MCF 10A (cell line): ENCODE measurements around the gene SALL3. TPM values are rescaled to one million over a fixed set of nuclear protein-coding genes. Genes with fewer than 3 reads are reported as not detected.

ENCODE experiments used
- BruUV-seq: library from RNA; stranded (reverse); fragments of 400-500 nt; replicated peaks from 2 replicates; lab custom pipeline; 2021; lab: Mats Ljungman, UMichigan
- CTCF ChIA-PET: fragments of 300-600 bp; sonication (Branson Sonifier 250); formaldehyde crosslinking; extraction: SDS; loops from one replicate; lab custom pipeline; 2021; ENCODE audit warnings: antibody characterized with exemption, inconsistent platforms; lab: Yijun Ruan, JAX
- POLR2A ChIA-PET: fragments of 300-600, 350-650 bp; sonication (Branson Sonifier 250); formaldehyde crosslinking; extraction: SDS; loops from one replicate; lab custom pipeline; 2020; ENCODE audit warnings: antibody characterized with exemption, inconsistent platforms; lab: Yijun Ruan, JAX
- DNase-seq: peaks from one replicate; pipeline ENCODE4 v3.0.0-alpha.2; 2018; ENCODE audit not compliant: unreplicated experiment
- H3K27ac Mint-ChIP-seq: one replicate; pipeline ENCODE4 v1.8.0; 2022; ENCODE audit warnings: mild to moderate bottlenecking, low read depth, mixed read lengths; ENCODE audit not compliant: unreplicated experiment
- H3K27me3 Mint-ChIP-seq: one replicate; pipeline ENCODE4 v1.8.0; 2022; ENCODE audit warnings: mixed read lengths; ENCODE audit not compliant: insufficient read depth, unreplicated experiment
- H3K36me3 Mint-ChIP-seq: one replicate; pipeline ENCODE4 v1.8.0; 2022; ENCODE audit warnings: mild to moderate bottlenecking, moderate library complexity, mixed read lengths; ENCODE audit not compliant: insufficient read depth, unreplicated experiment
- H3K4me1 Mint-ChIP-seq: one replicate; pipeline ENCODE4 v1.8.0; 2022; ENCODE audit warnings: mixed read lengths; ENCODE audit not compliant: insufficient read depth, unreplicated experiment
- H3K4me3 Mint-ChIP-seq: one replicate; pipeline ENCODE4 v1.8.0; 2022; ENCODE audit warnings: mild to moderate bottlenecking, moderate library complexity, mixed read lengths; ENCODE audit not compliant: unreplicated experiment
- H3K9me3 Mint-ChIP-seq: one replicate; pipeline ENCODE4 v1.8.0; 2022; ENCODE audit warnings: mixed read lengths; ENCODE audit not compliant: unreplicated experiment
- CTCF ChIP-seq: fragments of 200-600 bp; IDR thresholded peaks from one replicate; pipeline ENCODE4 v1.8.0; 2022; ENCODE audit warnings: antibody characterized with exemption, mild to moderate bottlenecking; ENCODE audit not compliant: unreplicated experiment
- intact Hi-C: fragments of 100-400 bp; cut with micrococcal nuclease; formaldehyde crosslinking; loops from 2 replicates; pipeline ENCODE4 v1.14.1; 2022
- total RNA-seq: library from RNA; stranded (reverse); gene quantifications from 2 replicates; pipeline ENCODE4 v1.2.3, GENCODE V29; 2022

SALL3 gene
- total RNA-seq, 1 experiment from 2014 or later = not detected

GRCh38 chr18:78993014-78993926 lies 13.7 kb downstream of the SALL3 start:
- ChIA-PET POLR2A (no interaction called here), CTCF (interaction anchor here (1.1 kb wide), 1 partner anchor 10 kb away, joined by 3 read pairs; no protein-coding TSS in a partner anchor)
- no TSS peak for BruUV-seq
- intact Hi-C loops = no loop called here
- Mint-ChIP-seq H3K36me3 (no peaks in the 10 kb centered on the region), H3K27me3 (no peaks in the 10 kb centered on the region), H3K27ac (no peak overlapping the region), H3K9me3 (no peaks in the 10 kb centered on the region), H3K4me1 (no peaks in the 10 kb centered on the region), H3K4me3 (no peak overlapping the region)
- no peak for TF ChIP-seq CTCF
- no peak for DNase-seq

GRCh38 chr18:78994000-78994399 lies 14.4 kb downstream of the SALL3 start:
- CTCF ChIA-PET = interaction anchor here (1.1 kb wide), 1 partner anchor 10 kb away, joined by 3 read pairs; no protein-coding TSS in a partner anchor

GRCh38 chr18:78994531-78994930 lies 14.9 kb downstream of the SALL3 start:
- H3K27me3 Mint-ChIP-seq = no peaks in the 10 kb centered on the region
- no peaks in the 10 kb centered on the region for H3K36me3 Mint-ChIP-seq
- intact Hi-C loops = no loop called here
- no peak overlapping the region for H3K4me3 Mint-ChIP-seq
- POLR2A ChIA-PET = interaction anchor here (0.6 kb wide), 1 partner anchor 73 kb away, joined by 3 read pairs; no protein-coding TSS in a partner anchor
- no peaks in the 10 kb centered on the region for H3K4me1 Mint-ChIP-seq
- TF ChIP-seq CTCF = no peak
- CTCF ChIA-PET = interaction anchor here (1.1 kb wide), 1 partner anchor 11 kb away, joined by 3 read pairs; no protein-coding TSS in a partner anchor
- DNase-seq = no peak
- no TSS peak for BruUV-seq
- H3K27ac Mint-ChIP-seq = no peak overlapping the region
- no peaks in the 10 kb centered on the region for H3K9me3 Mint-ChIP-seq

More at GRCh38 chr18:78994000-78994399, 14.4 kb downstream of the SALL3 start:
- BruUV-seq = no TSS peak
- POLR2A ChIA-PET = no interaction called here
- H3K36me3 Mint-ChIP-seq = no peaks in the 10 kb centered on the region
- no peaks in the 10 kb centered on the region for H3K4me1 Mint-ChIP-seq
- intact Hi-C loops = no loop called here
- H3K4me3 Mint-ChIP-seq = no peak overlapping the region
- no peak for DNase-seq
- no peaks in the 10 kb centered on the region for H3K9me3 Mint-ChIP-seq
- no peak overlapping the region for H3K27ac Mint-ChIP-seq
- H3K27me3 Mint-ChIP-seq = no peaks in the 10 kb centered on the region
- no peak for TF ChIP-seq CTCF

GRCh38 chr18:78994977-78995582 lies 15.5 kb downstream of the SALL3 start:
- no peak for DNase-seq
- POLR2A ChIA-PET = interaction anchor here (0.6 kb wide), 1 partner anchor 73 kb away, joined by 3 read pairs; no protein-coding TSS in a partner anchor
- H3K27me3 Mint-ChIP-seq = no peaks in the 10 kb centered on the region
- intact Hi-C loops = no loop called here
- no peak for TF ChIP-seq CTCF
- H3K9me3 Mint-ChIP-seq = no peaks in the 10 kb centered on the region
- no peak overlapping the region for H3K4me3 Mint-ChIP-seq
- BruUV-seq = no TSS peak
- no peaks in the 10 kb centered on the region for H3K36me3 Mint-ChIP-seq
- no peak overlapping the region for H3K27ac Mint-ChIP-seq
- H3K4me1 Mint-ChIP-seq = no peaks in the 10 kb centered on the region
- CTCF ChIA-PET = no interaction called here
